ENCODE data around the gene DAAM2.

The DAAM2 gene

GRCh38 chr6:39901116-39901655, 109.0 kb downstream of the DAAM2 start:
- TF ChIP-seq POLR2A (IDR thresholded peaks at IDR 0.05; ENCODE audit: low read length) (no peak), GATA1 (IDR thresholded peaks at IDR 0.05; ENCODE audit: low read depth, low read length) (no peak)
- DNase-seq: no peak

- DNase-seq: no peak
- no peak for TF ChIP-seq POLR2A (IDR thresholded peaks at IDR 0.05; ENCODE audit: low read length)
These were observed 109.5 kb downstream of the DAAM2 start for GRCh38 chr6:39901670-39902069.

- no peak for DNase-seq
- TF ChIP-seq POLR2A (IDR thresholded peaks at IDR 0.05; ENCODE audit: low read length): no peak
- no peak for TF ChIP-seq GATA1 (IDR thresholded peaks at IDR 0.05; ENCODE audit: low read depth, low read length)
These were observed 110.0 kb downstream of the DAAM2 start for GRCh38 chr6:39902136-39902535.

- TF ChIP-seq GATA1 (IDR thresholded peaks at IDR 0.05; ENCODE audit: low read depth, low read length): no peak
- TF ChIP-seq POLR2A (IDR thresholded peaks at IDR 0.05; ENCODE audit: low read length): no peak
These were observed 110.8 kb downstream of the DAAM2 start for GRCh38 chr6:39902786-39903465.

GRCh38 chr6:39903656-39904055, 111.5 kb downstream of the DAAM2 start:
- no peak for TF ChIP-seq POLR2A (IDR thresholded peaks at IDR 0.05; ENCODE audit: low read length)
- TF ChIP-seq GATA1 (IDR thresholded peaks at IDR 0.05; ENCODE audit: low read depth, low read length): no peak

More at GRCh38 chr6:39902786-39903465, 110.8 kb downstream of the DAAM2 start:
- DNase-seq: no peak

GRCh38 chr6:39904946-39905639, 112.9 kb downstream of the DAAM2 start:
- TF ChIP-seq POLR2A (IDR thresholded peaks at IDR 0.05; ENCODE audit: low read length) (no peak), GATA1 (IDR thresholded peaks at IDR 0.05; ENCODE audit: low read depth, low read length) (no peak)
- DNase-seq: no peak

More at GRCh38 chr6:39903656-39904055, 111.5 kb downstream of the DAAM2 start:
- DNase-seq: no peak

- TF ChIP-seq POLR2A (IDR thresholded peaks at IDR 0.05; ENCODE audit: low read length) (no peak), GATA1 (IDR thresholded peaks at IDR 0.05; ENCODE audit: low read depth, low read length) (no peak)
- no peak for DNase-seq
These were observed 113.4 kb downstream of the DAAM2 start for GRCh38 chr6:39905640-39905975.

GRCh38 chr6:39906318-39906761, 114.2 kb downstream of the DAAM2 start:
- DNase-seq: no peak
- no peak for TF ChIP-seq POLR2A (IDR thresholded peaks at IDR 0.05; ENCODE audit: low read length)
- no peak for TF ChIP-seq GATA1 (IDR thresholded peaks at IDR 0.05; ENCODE audit: low read depth, low read length)

GRCh38 chr6:39907871-39908575, 115.8 kb downstream of the DAAM2 start:
- TF ChIP-seq POLR2A (IDR thresholded peaks at IDR 0.05; ENCODE audit: low read length) (no peak), GATA1 (IDR thresholded peaks at IDR 0.05; ENCODE audit: low read depth, low read length) (no peak)
- DNase-seq: no peak

- no peak for DNase-seq
- TF ChIP-seq GATA1 (IDR thresholded peaks at IDR 0.05; ENCODE audit: low read depth, low read length): no peak
- TF ChIP-seq POLR2A (IDR thresholded peaks at IDR 0.05; ENCODE audit: low read length): no peak
These were observed 116.8 kb downstream of the DAAM2 start for GRCh38 chr6:39908838-39909583.

- DNase-seq: no peak
- TF ChIP-seq GATA1 (IDR thresholded peaks at IDR 0.05; ENCODE audit: low read depth, low read length) (no peak), POLR2A (IDR thresholded peaks at IDR 0.05; ENCODE audit: low read length) (no peak)
These were observed 117.5 kb downstream of the DAAM2 start for GRCh38 chr6:39909701-39910100.

- TF ChIP-seq POLR2A (IDR thresholded peaks at IDR 0.05; ENCODE audit: low read length) (no peak), GATA1 (IDR thresholded peaks at IDR 0.05; ENCODE audit: low read depth, low read length) (no peak)
- no peak for DNase-seq
These were observed 118.0 kb downstream of the DAAM2 start for GRCh38 chr6:39910164-39910563.

- no peak for TF ChIP-seq GATA1 (IDR thresholded peaks at IDR 0.05; ENCODE audit: low read depth, low read length)
- no peak for TF ChIP-seq POLR2A (IDR thresholded peaks at IDR 0.05; ENCODE audit: low read length)
- no peak for DNase-seq
These were observed 118.6 kb downstream of the DAAM2 start for GRCh38 chr6:39910744-39911143.
